Measurements from ENCODE around the gene WDR7. TPM values are rescaled to one million over a fixed set of nuclear protein-coding genes. Genes with fewer than 3 reads are reported as not detected.

WDR7 gene
- total RNA-seq, 4 donors from 2014 or later: 16.2 to 39.4 (median 19.9) TPM

- ATAC-seq (ENCODE audit: low FRiP score): no peak
- no peak for TF ChIP-seq CTCF (IDR thresholded peaks at IDR 0.05)
These were observed 7.8 kb upstream of the WDR7 start for GRCh38 chr18:56643381-56643780.

GRCh38 chr18:56645415-56646016 lies 5.6 kb upstream of the WDR7 start:
- no peak for DNase-seq (ENCODE audit: low spot score)
- TF ChIP-seq CTCF (IDR thresholded peaks at IDR 0.05): no peak
- no peak for ATAC-seq (ENCODE audit: low FRiP score)

More at GRCh38 chr18:56643381-56643780, 7.8 kb upstream of the WDR7 start:
- DNase-seq (ENCODE audit: low spot score): no peak

- DNase-seq (ENCODE audit: low spot score) (no peak), ATAC-seq (ENCODE audit: low FRiP score) (no peak)
- no peak for TF ChIP-seq CTCF (IDR thresholded peaks at IDR 0.05)
These were observed 4.1 kb upstream of the WDR7 start for GRCh38 chr18:56647071-56647470.

- no peak for DNase-seq (ENCODE audit: low spot score)
- no peak for ATAC-seq (ENCODE audit: low FRiP score)
- no peak for TF ChIP-seq CTCF (IDR thresholded peaks at IDR 0.05)
These were observed 2.9 kb upstream of the WDR7 start for GRCh38 chr18:56647951-56648893.

- ATAC-seq (ENCODE audit: low FRiP score): no peak
These were observed 1.2 kb upstream of the WDR7 start for GRCh38 chr18:56649996-56650395.

GRCh38 chr18:56651771-56652092 lies 573 bp downstream of the WDR7 start:
- DNase-seq (ENCODE audit: low spot score): no peak
- TF ChIP-seq CTCF (IDR thresholded peaks at IDR 0.05): no peak
- ATAC-seq (ENCODE audit: low FRiP score): no peak

More at GRCh38 chr18:56649996-56650395, 1.2 kb upstream of the WDR7 start:
- DNase-seq (ENCODE audit: low spot score): no peak
- TF ChIP-seq CTCF (IDR thresholded peaks at IDR 0.05): no peak

All from omental fat pad (tissue), 4 donors.